Bronchial epithelial cell (primary cell): ENCODE data around the gene RNASEH1. TPM values are rescaled to one million over a fixed set of nuclear protein-coding genes. Genes with fewer than 3 reads are reported as not detected.

Experiments
- DNase-seq: peaks from one replicate; pipeline ENCODE4 v3.0.0-alpha.2; 2010; ENCODE audit warnings: low read depth
- FAIRE-seq: peaks from 2 replicates; lab custom pipeline; 2011; peaks lifted over from hg19 to GRCh38; lab: Jason Lieb, UNC
- H3K27me3 ChIP-seq: 2 replicates; pipeline ENCODE4 v1.5.1; 2011; ENCODE audit warnings: low read length; ENCODE audit not compliant: control insufficient read depth, insufficient read depth
- H3K36me3 ChIP-seq: 2 replicates; pipeline ENCODE4 v1.5.1; 2011; ENCODE audit warnings: low read length; ENCODE audit not compliant: control insufficient read depth, insufficient read depth
- H3K4me3 ChIP-seq: 2 replicates; pipeline ENCODE4 v1.5.1; 2011; ENCODE audit warnings: mild to moderate bottlenecking, low read depth, low read length, control low read depth
- total RNA-seq: library from RNA; depleted of rRNA; stranded (reverse); fragments of >200 nt; gene quantifications from 2 replicates; pipeline ENCODE4 v1.2.1, GENCODE V29; 2014
- TF ChIP-seq, protein P1 (sequence below): IDR thresholded peaks from 2 replicates; pipeline ENCODE4 v1.5.1; 2011; ENCODE audit warnings: mild to moderate bottlenecking, moderate library complexity, low read length, control low read depth, inconsistent platforms; ENCODE audit not compliant: insufficient read depth, severe bottlenecking

The RNASEH1 gene, protein sequence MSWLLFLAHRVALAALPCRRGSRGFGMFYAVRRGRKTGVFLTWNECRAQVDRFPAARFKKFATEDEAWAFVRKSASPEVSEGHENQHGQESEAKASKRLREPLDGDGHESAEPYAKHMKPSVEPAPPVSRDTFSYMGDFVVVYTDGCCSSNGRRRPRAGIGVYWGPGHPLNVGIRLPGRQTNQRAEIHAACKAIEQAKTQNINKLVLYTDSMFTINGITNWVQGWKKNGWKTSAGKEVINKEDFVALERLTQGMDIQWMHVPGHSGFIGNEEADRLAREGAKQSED
- 43.1 and 51.9 TPM in 2 replicates for total RNA-seq

DNA sequence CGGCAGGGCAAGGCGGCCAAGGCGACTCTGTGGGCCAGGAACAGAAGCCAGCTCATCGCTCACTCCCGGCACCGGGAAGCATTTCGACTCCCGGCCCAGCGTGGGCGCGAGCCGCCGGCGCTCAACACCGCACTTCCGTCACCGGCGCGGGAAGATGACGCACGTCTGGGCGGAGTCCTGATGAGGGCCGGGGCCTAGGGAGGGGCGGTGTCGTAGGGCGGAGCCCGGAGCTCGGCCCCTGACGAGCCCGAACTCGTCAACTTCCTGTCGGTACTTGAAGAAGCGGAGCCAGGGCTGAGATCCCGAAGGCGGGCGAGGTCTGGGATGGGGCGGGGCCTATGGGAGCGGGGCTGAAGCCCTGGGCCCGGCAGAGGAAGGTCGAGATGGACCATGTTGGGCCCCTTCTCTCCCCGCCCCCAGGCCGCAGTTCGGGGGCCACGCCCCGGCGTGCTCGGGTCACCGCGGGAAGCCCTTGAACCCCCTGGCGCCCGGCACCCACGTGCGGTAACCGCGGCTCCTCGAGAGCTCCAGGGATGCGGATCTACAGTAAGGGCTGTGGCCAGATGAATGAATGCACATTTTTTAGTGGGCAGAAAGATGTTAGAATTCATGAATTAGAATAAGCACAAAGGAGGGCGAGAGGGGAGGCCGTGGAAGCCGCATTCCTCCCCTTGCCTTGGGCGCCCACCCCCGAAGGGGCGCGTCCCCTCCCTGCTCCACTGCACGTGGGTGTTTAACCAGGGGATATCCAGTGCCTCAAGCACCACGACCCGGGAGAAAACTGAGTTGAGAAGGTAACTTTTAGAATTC lies at the start of gene RNASEH1:
TSS of gene RNASEH1 (minus strand) at position 129 of the 810 bp plus-strand sequence. CDS start at position 56, 73 bp downstream.
- FAIRE-seq: no peak
- peak; percentile 93 for DNase-seq
- Histone ChIP-seq H3K4me3 (peak within 1 kb of the TSS; percentile 91), H3K27me3 (no peaks in the 10 kb centered on the region), H3K36me3 (peaks cover 9% of the 10 kb centered on the region)
- TF ChIP-seq, protein P1, sequence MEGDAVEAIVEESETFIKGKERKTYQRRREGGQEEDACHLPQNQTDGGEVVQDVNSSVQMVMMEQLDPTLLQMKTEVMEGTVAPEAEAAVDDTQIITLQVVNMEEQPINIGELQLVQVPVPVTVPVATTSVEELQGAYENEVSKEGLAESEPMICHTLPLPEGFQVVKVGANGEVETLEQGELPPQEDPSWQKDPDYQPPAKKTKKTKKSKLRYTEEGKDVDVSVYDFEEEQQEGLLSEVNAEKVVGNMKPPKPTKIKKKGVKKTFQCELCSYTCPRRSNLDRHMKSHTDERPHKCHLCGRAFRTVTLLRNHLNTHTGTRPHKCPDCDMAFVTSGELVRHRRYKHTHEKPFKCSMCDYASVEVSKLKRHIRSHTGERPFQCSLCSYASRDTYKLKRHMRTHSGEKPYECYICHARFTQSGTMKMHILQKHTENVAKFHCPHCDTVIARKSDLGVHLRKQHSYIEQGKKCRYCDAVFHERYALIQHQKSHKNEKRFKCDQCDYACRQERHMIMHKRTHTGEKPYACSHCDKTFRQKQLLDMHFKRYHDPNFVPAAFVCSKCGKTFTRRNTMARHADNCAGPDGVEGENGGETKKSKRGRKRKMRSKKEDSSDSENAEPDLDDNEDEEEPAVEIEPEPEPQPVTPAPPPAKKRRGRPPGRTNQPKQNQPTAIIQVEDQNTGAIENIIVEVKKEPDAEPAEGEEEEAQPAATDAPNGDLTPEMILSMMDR: no peak

GRCh38 chr2:3606370-3607201 lies 48.5 kb upstream of the RNASEH1 start:
- Histone ChIP-seq H3K4me3 (no peak overlapping the region), H3K36me3 (no peaks in the 10 kb centered on the region), H3K27me3 (no peaks in the 10 kb centered on the region)
- FAIRE-seq (no peak), DNase-seq (no peak)
- TF ChIP-seq, protein P1: no peak

- FAIRE-seq: no peak
- no peak for DNase-seq
- TF ChIP-seq, protein P1: no peak
- no peaks in the 10 kb centered on the region for H3K36me3 ChIP-seq
- no peaks in the 10 kb centered on the region for H3K27me3 ChIP-seq
- no peak overlapping the region for H3K4me3 ChIP-seq
These were observed 47.9 kb upstream of the RNASEH1 start for GRCh38 chr2:3606028-3606369.

DNA sequence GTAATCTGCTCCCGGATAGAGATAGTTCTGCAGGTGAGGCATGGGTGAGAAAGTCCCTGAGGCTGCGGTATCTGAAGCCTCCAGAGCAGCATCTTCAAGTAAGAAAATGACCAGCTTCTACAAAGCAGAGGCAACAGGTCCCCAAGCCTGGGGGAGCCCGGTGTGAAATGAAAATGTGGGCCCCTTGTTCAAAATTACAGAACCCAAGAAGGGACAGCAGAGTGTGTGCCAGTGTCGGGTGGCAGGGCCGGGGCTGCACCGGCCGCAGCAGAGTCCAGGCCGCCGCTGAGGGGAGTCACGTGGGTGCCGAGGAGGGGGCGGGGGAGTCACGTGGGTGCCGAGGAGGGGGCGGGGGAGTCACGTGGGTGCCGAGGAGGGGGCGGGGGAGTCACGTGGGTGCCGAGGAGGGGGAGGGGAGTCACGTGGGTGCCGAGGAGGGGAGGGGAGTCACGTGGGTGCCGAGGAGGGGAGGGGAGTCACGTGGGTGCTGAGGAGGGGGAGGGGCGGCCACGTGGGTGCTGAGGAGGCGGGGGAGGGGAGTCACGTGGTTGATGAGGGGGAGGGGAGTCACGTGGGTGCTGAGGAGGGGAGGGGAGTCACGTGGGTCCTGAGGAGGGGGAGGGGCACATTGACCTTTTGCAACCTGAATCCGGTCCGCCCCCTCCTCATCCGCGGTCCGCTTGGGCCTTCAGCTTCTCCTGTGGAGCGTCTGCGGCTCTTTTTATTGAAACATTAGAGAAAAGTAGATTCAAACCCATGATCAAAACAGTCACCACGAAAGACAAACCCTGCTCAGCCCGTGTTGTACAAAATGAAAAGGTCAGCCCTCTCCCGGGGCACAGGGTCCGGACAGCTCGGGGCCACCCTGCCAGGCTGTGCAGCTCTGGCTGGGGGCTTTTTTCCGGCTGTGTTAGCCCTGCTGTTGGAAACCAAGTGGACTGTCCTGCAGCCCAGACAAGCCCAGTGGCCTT lies 47.1 kb upstream of the RNASEH1 start:
- no peaks in the 10 kb centered on the region for H3K27me3 ChIP-seq
- H3K36me3 ChIP-seq: no peaks in the 10 kb centered on the region
- FAIRE-seq: no peak
- TF ChIP-seq, protein P1: no peak
- no peak overlapping the region for H3K4me3 ChIP-seq
- DNase-seq: no peak

GRCh38 chr2:3604207-3604877 lies 46.2 kb upstream of the RNASEH1 start:
- Histone ChIP-seq H3K4me3 (no peak overlapping the region), H3K36me3 (no peaks in the 10 kb centered on the region), H3K27me3 (no peaks in the 10 kb centered on the region)
- TF ChIP-seq, protein P1: no peak
- FAIRE-seq: no peak
- no peak for DNase-seq
